A549 (cell line): Measurements from ENCODE around the gene SLC8A1. TPM values are rescaled to one million over a fixed set of nuclear protein-coding genes. Genes with fewer than 3 reads are reported as not detected.

Experiments used
- ATAC-seq, 2 experiments: fragments of 200-7000 bp in 1 of 2; fragments of >200 bp in 1 of 2; cut with Nextera tagmentation in 1 of 2; cut with Tn5 transposase in 1 of 2; 3 replicates each; pipeline versions ENCODE4 v1.8.0 to v1.9.1; 2018 to 2020; ENCODE audit warnings: mild to moderate bottlenecking in 1 of 2, moderate library complexity in 1 of 2
- CTCF ChIA-PET: fragments of 300-600 bp; sonication (Branson Sonifier 250); formaldehyde crosslinking; extraction: SDS; loops from one replicate; lab custom pipeline; 2021; ENCODE audit warnings: antibody characterized with exemption, inconsistent platforms; lab: Yijun Ruan, JAX
- POLR2A ChIA-PET: fragments of 350-600 bp; formaldehyde crosslinking; extraction: SDS; loops from one replicate; lab custom pipeline; 2021; ENCODE audit warnings: antibody characterized with exemption, inconsistent platforms; lab: Yijun Ruan, JAX
- DNase-seq, 2 experiments: peaks; one replicate each; pipeline versions ENCODE4 v3.0.0 to v3.0.0-alpha.2; 2011 to 2016; ENCODE audit warnings: low read depth in 1 of 2, low spot score in 1 of 2
- FAIRE-seq: peaks from 2 replicates; lab custom pipeline; 2011; peaks lifted over from hg19 to GRCh38; lab: Jason Lieb, UNC
- H3K27ac ChIP-seq, 2 experiments: fragments of >200 bp; sonication (Bioruptor Twin); formaldehyde crosslinking; 3 replicates each; pipeline ENCODE4 v1.5.1; 2016 to 2017
- H3K4me1 ChIP-seq: fragments of >200 bp; sonication (Bioruptor Twin); formaldehyde crosslinking; 3 replicates; pipeline ENCODE4 v1.6.1; 2016
- H3K4me2 ChIP-seq: fragments of >200 bp; sonication (Bioruptor Twin); formaldehyde crosslinking; 3 replicates; pipeline ENCODE4 v1.6.1; 2016
- H3K4me3 ChIP-seq: fragments of >200 bp; sonication (Bioruptor Twin); formaldehyde crosslinking; 3 replicates; pipeline ENCODE4 v1.5.1; 2016
- H3K9me3 ChIP-seq: fragments of >200 bp; sonication (Bioruptor Twin); formaldehyde crosslinking; 3 replicates; pipeline ENCODE4 v1.6.1; 2016
- ATOH8 ChIP-seq: fragments of 250-450 bp; sonication (Bioruptor Pico); IDR thresholded peaks from 2 replicates; pipeline ENCODE4 v1.5.0; 2020; ENCODE audit warnings: low read depth, mild to moderate bottlenecking, moderate library complexity
- BCL3 ChIP-seq: fragments of >200 bp; sonication (Bioruptor Twin); formaldehyde crosslinking; IDR thresholded peaks from 3 replicates; pipeline ENCODE4 v1.6.1; 2016
- CBX8 ChIP-seq: fragments of 200-600 bp; sonication (generic); IDR thresholded peaks from 2 replicates; pipeline ENCODE4 v1.6.1; 2016
- CEBPB ChIP-seq, 2 experiments: fragments of >200 bp in 1 of 2; sonication (Bioruptor Twin) in 1 of 2; formaldehyde crosslinking in 1 of 2; IDR thresholded peaks; 2 replicates each; pipeline ENCODE4 v1.6.1; 2012 to 2016
- E2F6 ChIP-seq: IDR thresholded peaks from 2 replicates; pipeline ENCODE4 v1.6.1; 2012; ENCODE audit warnings: low read depth, borderline replicate concordance
- EHF ChIP-seq: fragments of 250-450 bp; sonication (Bioruptor Pico); IDR thresholded peaks from 2 replicates; pipeline ENCODE4 v1.5.0; 2020; ENCODE audit warnings: mild to moderate bottlenecking
- EHMT2 ChIP-seq: fragments of 200-600 bp; sonication (generic); IDR thresholded peaks from 2 replicates; pipeline ENCODE4 v1.6.1; 2016; ENCODE audit warnings: antibody characterized with exemption, low read depth, mild to moderate bottlenecking, moderate library complexity
- ELK1 ChIP-seq: fragments of 150-350 bp; IDR thresholded peaks from 2 replicates; pipeline ENCODE4 v1.6.1; 2014; ENCODE audit warnings: low read depth, mild to moderate bottlenecking, low read length
- ESRRA ChIP-seq: fragments of 150-350 bp; IDR thresholded peaks from 2 replicates; pipeline ENCODE4 v1.6.1; 2014; ENCODE audit warnings: mild to moderate bottlenecking, low read length, borderline replicate concordance
- FOSB ChIP-seq: fragments of 250-450 bp; sonication (Bioruptor Pico); IDR thresholded peaks from 2 replicates; pipeline ENCODE4 v1.5.0; 2020; ENCODE audit warnings: mild to moderate bottlenecking, moderate library complexity
- FOSL2 ChIP-seq, 2 experiments: fragments of 450-650 bp in 1 of 2; fragments of >200 bp in 1 of 2; sonication (Bioruptor Twin) in 1 of 2; formaldehyde crosslinking; IDR thresholded peaks; 2 replicates each; pipeline versions ENCODE4 v1.5.0 to v1.6.1; 2016 to 2020; ENCODE audit warnings: mild to moderate bottlenecking in 1 of 2, moderate library complexity in 1 of 2
- GATA3 ChIP-seq: IDR thresholded peaks from 2 replicates; pipeline ENCODE4 v1.6.1; 2012; ENCODE audit warnings: borderline replicate concordance
- HDAC2 ChIP-seq: fragments of 200-600 bp; sonication (generic); IDR thresholded peaks from 2 replicates; pipeline ENCODE4 v1.6.1; 2016
- HMGXB4 ChIP-seq: fragments of 250-450 bp; sonication (Bioruptor Pico); IDR thresholded peaks from 2 replicates; pipeline ENCODE4 v1.5.0; 2021; ENCODE audit warnings: mild to moderate bottlenecking, moderate library complexity, borderline replicate concordance
- HOXA7 ChIP-seq: fragments of 250-450 bp; sonication (Bioruptor Pico); IDR thresholded peaks from 2 replicates; pipeline ENCODE4 v1.5.0; 2020; ENCODE audit warnings: mild to moderate bottlenecking, moderate library complexity
- JUN ChIP-seq, 2 experiments: fragments of >200 bp; sonication (Bioruptor Twin); formaldehyde crosslinking; IDR thresholded peaks; 2 replicates in 1 of 2; 3 replicates in 1 of 2; pipeline ENCODE4 v1.6.1; 2016 to 2017
- KDM5A ChIP-seq: fragments of 200-600 bp; sonication (generic); IDR thresholded peaks from 2 replicates; pipeline ENCODE4 v1.6.1; 2016; ENCODE audit warnings: antibody characterized with exemption, mild to moderate bottlenecking
- NPAS2 ChIP-seq: fragments of 250-450 bp; sonication (Bioruptor Pico); IDR thresholded peaks from 2 replicates; pipeline ENCODE4 v1.8.0; 2022; ENCODE audit warnings: mild to moderate bottlenecking, moderate library complexity, borderline replicate concordance
- POLR2AphosphoS2 ChIP-seq: conservative IDR thresholded peaks from 2 replicates; pipeline ENCODE4 v1.6.1; 2012; ENCODE audit warnings: low read length, improper control_type of control experiment, inconsistent platforms
- RARB ChIP-seq: fragments of 250-450 bp; sonication (Bioruptor Pico); IDR thresholded peaks from 2 replicates; pipeline ENCODE4 v1.8.0; 2021; ENCODE audit warnings: mild to moderate bottlenecking, moderate library complexity
- RCOR1 ChIP-seq: fragments of 150-350 bp; IDR thresholded peaks from 2 replicates; pipeline ENCODE4 v1.6.1; 2014; ENCODE audit warnings: antibody characterized with exemption, low read length, low read depth
- RNF2 ChIP-seq: fragments of 200-600 bp; sonication (generic); IDR thresholded peaks from 2 replicates; pipeline ENCODE4 v1.6.1; 2016; ENCODE audit warnings: low read depth, mild to moderate bottlenecking, antibody characterized with exemption, moderate library complexity, borderline replicate concordance
- SMC3 ChIP-seq: fragments of >200 bp; sonication (Bioruptor Twin); formaldehyde crosslinking; IDR thresholded peaks from 3 replicates; pipeline ENCODE4 v1.6.1; 2018; ENCODE audit warnings: inconsistent platforms
- SREBF2 ChIP-seq: fragments of 450-650 bp; IDR thresholded peaks from 2 replicates; pipeline ENCODE4 v1.6.1; 2014; ENCODE audit warnings: mild to moderate bottlenecking, moderate library complexity
- TFCP2L1 ChIP-seq: fragments of 250-450 bp; sonication (Bioruptor Pico); IDR thresholded peaks from 2 replicates; pipeline ENCODE4 v1.5.0; 2021; ENCODE audit warnings: mild to moderate bottlenecking
- USF2 ChIP-seq: fragments of 450-650 bp; IDR thresholded peaks from 2 replicates; pipeline ENCODE4 v1.6.1; 2014; ENCODE audit warnings: antibody characterized with exemption
- ZC3H11A ChIP-seq: fragments of 450-650 bp; IDR thresholded peaks from 2 replicates; pipeline ENCODE4 v1.6.1; 2014; ENCODE audit warnings: antibody characterized with exemption, mild to moderate bottlenecking
- ZFP36 ChIP-seq: fragments of 450-650 bp; IDR thresholded peaks from 2 replicates; pipeline ENCODE4 v1.6.1; 2014; ENCODE audit warnings: borderline replicate concordance; ENCODE audit not compliant: partially characterized antibody
- WGBS: methylation state at CpG from one replicate; pipeline ENCODE4 v1.1.6; 2017; ENCODE audit errors: missing lambda C conversion rate; 5-methylcytosine and 5-hydroxymethylcytosine counted together
- polyA plus RNA-seq, 4 experiments: library from polyadenylated mRNA; depleted of rRNA in 3 of 4; stranded (reverse); fragments of >200 nt; fragmentation: RNase III in 1 of 4; extraction: RNeasy Plus Mini Kit Qiagen cat#74134 plus additional on column Dnase treatment in 1 of 4; gene quantifications; 2 replicates in 3 of 4; 3 replicates in 1 of 4; pipeline ENCODE4 v1.2.3, GENCODE V29; 2011 to 2017

SLC8A1 gene
- polyA plus RNA-seq, 2 of the 4 experiments (the other 2 are of a cell fraction), result 0.28 to 0.92 TPM

GRCh38 chr2:40261042-40261441, 190.8 kb downstream of the SLC8A1 start:
- FAIRE-seq, result no peak
- TF ChIP-seq GATA3 (no peak), EHMT2 (no peak), E2F6 (no peak), FOSB (CRISPR knock-in tag) (no peak), BCL3 (no peak), ZFP36 (no peak), JUN (IDR thresholded peaks at IDR 0.05) (no peak), HMGXB4 (CRISPR knock-in tag) (no peak), USF2 (no peak), ELK1 (no peak), CEBPB (IDR thresholded peaks at IDR 0.05) (no peak), RARB (no peak), TFCP2L1 (CRISPR knock-in tag) (no peak), EHF (CRISPR knock-in tag) (no peak), POLR2AphosphoS2 (no peak), FOSL2 (IDR thresholded peaks at IDR 0.05) (no peak), FOSL2 (CRISPR knock-in tag; IDR thresholded peaks at IDR 0.05) (no peak), ESRRA (no peak)
- TF ChIP-seq, all 56 proteins: peak for 0

GRCh38 chr2:40260437-40260836, 191.5 kb downstream of the SLC8A1 start:
- 10% methylated on average over 2 of the region's 2 CpGs for WGBS
- CTCF ChIA-PET, result interaction anchor here (1.2 to 2.3 kb wide), 2 partner anchors 16 to 347 kb away, joined by 3 to 9 read pairs; no protein-coding TSS in a partner anchor
- DNase-seq, result no peak
- H3K4me3 ChIP-seq, result no peak overlapping the region
- no peak for FAIRE-seq
- H3K27ac ChIP-seq, result no peak overlapping the region
- no peaks in the 10 kb centered on the region for H3K4me1 ChIP-seq
- H3K4me2 ChIP-seq, result no peak overlapping the region
- POLR2A ChIA-PET, result no interaction called here
- no peak for ATAC-seq
- H3K9me3 ChIP-seq, result no peaks in the 10 kb centered on the region
- no peak for TF ChIP-seq SMC3
- TF ChIP-seq RCOR1, result no peak
- no peak for TF ChIP-seq RNF2
- TF ChIP-seq E2F6, result no peak
- TF ChIP-seq HDAC2, result no peak
- TF ChIP-seq ATOH8 (CRISPR knock-in tag), result no peak
- TF ChIP-seq ZC3H11A, result no peak
- TF ChIP-seq FOSL2 (IDR thresholded peaks at IDR 0.05), result no peak
- TF ChIP-seq FOSL2 (CRISPR knock-in tag; IDR thresholded peaks at IDR 0.05), result no peak
- TF ChIP-seq NPAS2 (CRISPR knock-in tag), result no peak
- TF ChIP-seq HOXA7 (CRISPR knock-in tag), result no peak
- TF ChIP-seq KDM5A, result no peak
- no peak for TF ChIP-seq SREBF2
- TF ChIP-seq CBX8, result no peak

More at GRCh38 chr2:40261042-40261441, 190.8 kb downstream of the SLC8A1 start:
- DNase-seq (no peak), ATAC-seq (no peak)
- Histone ChIP-seq H3K27ac (no peak overlapping the region), H3K4me3 (no peak overlapping the region), H3K4me1 (no peaks in the 10 kb centered on the region), H3K4me2 (no peak overlapping the region), H3K9me3 (no peaks in the 10 kb centered on the region)
- WGBS, result 2% methylated on average over 2 of the region's 2 CpGs
- CTCF ChIA-PET, result interaction anchor here (1.2 to 2.3 kb wide), 4 partner anchors 13 to 347 kb away, joined by 3 to 9 read pairs (median 3); no protein-coding TSS in a partner anchor
- POLR2A ChIA-PET, result no interaction called here
